ENCODE data around the gene ZNRF3.

The ZNRF3 gene

GRCh38 chr22:29012952-29013351 lies 129.6 kb downstream of the ZNRF3 start:
- no peak for TF ChIP-seq TAF1 (IDR thresholded peaks at IDR 0.05; ENCODE audit: borderline replicate concordance, insufficient read depth, low read length)

GRCh38 chr22:29014293-29014692 lies 130.9 kb downstream of the ZNRF3 start:
- TF ChIP-seq SIN3A (IDR thresholded peaks at IDR 0.05; ENCODE audit: borderline replicate concordance, insufficient read depth, low read length) (no peak), TAF1 (IDR thresholded peaks at IDR 0.05; ENCODE audit: borderline replicate concordance, insufficient read depth, low read length) (no peak), FOXP2 (optimal IDR thresholded peaks at IDR 0.05; ENCODE audit: borderline replicate concordance, extremely low read depth, extremely low read length, insufficient read depth) (no peak), POLR2AphosphoS5 (IDR thresholded peaks at IDR 0.05; ENCODE audit: low read depth, low read length) (no peak)
- TF ChIP-seq, protein P1, sequence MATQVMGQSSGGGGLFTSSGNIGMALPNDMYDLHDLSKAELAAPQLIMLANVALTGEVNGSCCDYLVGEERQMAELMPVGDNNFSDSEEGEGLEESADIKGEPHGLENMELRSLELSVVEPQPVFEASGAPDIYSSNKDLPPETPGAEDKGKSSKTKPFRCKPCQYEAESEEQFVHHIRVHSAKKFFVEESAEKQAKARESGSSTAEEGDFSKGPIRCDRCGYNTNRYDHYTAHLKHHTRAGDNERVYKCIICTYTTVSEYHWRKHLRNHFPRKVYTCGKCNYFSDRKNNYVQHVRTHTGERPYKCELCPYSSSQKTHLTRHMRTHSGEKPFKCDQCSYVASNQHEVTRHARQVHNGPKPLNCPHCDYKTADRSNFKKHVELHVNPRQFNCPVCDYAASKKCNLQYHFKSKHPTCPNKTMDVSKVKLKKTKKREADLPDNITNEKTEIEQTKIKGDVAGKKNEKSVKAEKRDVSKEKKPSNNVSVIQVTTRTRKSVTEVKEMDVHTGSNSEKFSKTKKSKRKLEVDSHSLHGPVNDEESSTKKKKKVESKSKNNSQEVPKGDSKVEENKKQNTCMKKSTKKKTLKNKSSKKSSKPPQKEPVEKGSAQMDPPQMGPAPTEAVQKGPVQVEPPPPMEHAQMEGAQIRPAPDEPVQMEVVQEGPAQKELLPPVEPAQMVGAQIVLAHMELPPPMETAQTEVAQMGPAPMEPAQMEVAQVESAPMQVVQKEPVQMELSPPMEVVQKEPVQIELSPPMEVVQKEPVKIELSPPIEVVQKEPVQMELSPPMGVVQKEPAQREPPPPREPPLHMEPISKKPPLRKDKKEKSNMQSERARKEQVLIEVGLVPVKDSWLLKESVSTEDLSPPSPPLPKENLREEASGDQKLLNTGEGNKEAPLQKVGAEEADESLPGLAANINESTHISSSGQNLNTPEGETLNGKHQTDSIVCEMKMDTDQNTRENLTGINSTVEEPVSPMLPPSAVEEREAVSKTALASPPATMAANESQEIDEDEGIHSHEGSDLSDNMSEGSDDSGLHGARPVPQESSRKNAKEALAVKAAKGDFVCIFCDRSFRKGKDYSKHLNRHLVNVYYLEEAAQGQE (IDR thresholded peaks at IDR 0.05; ENCODE audit: insufficient read depth in 1 of 2, low read depth in 2 of 2, low read length in 2 of 2) = no peak

- TF ChIP-seq TAF1 (IDR thresholded peaks at IDR 0.05; ENCODE audit: borderline replicate concordance, insufficient read depth, low read length) (no peak), SIN3A (IDR thresholded peaks at IDR 0.05; ENCODE audit: borderline replicate concordance, insufficient read depth, low read length) (no peak), POLR2AphosphoS5 (IDR thresholded peaks at IDR 0.05; ENCODE audit: low read depth, low read length) (no peak), FOXP2 (optimal IDR thresholded peaks at IDR 0.05; ENCODE audit: borderline replicate concordance, extremely low read depth, extremely low read length, insufficient read depth) (no peak)
- TF ChIP-seq, protein P1 (IDR thresholded peaks at IDR 0.05; ENCODE audit: insufficient read depth in 1 of 2, low read depth in 2 of 2, low read length in 2 of 2) = no peak
Observed at GRCh38 chr22:29014773-29015172, 131.4 kb downstream of the ZNRF3 start.

- no peak for TF ChIP-seq FOXP2 (optimal IDR thresholded peaks at IDR 0.05; ENCODE audit: borderline replicate concordance, extremely low read depth, extremely low read length, insufficient read depth)
- no peak for TF ChIP-seq POLR2AphosphoS5 (IDR thresholded peaks at IDR 0.05; ENCODE audit: low read depth, low read length)
- TF ChIP-seq, protein P1 (IDR thresholded peaks at IDR 0.05; ENCODE audit: insufficient read depth in 1 of 2, low read depth in 2 of 2, low read length in 2 of 2) = no peak
- TF ChIP-seq TAF1 (IDR thresholded peaks at IDR 0.05; ENCODE audit: borderline replicate concordance, insufficient read depth, low read length) = no peak
- TF ChIP-seq SIN3A (IDR thresholded peaks at IDR 0.05; ENCODE audit: borderline replicate concordance, insufficient read depth, low read length) = no peak
Observed at GRCh38 chr22:29016067-29016938, 132.9 kb downstream of the ZNRF3 start.

GRCh38 chr22:29018293-29019189 lies 135.2 kb downstream of the ZNRF3 start:
- TF ChIP-seq SIN3A (IDR thresholded peaks at IDR 0.05; ENCODE audit: borderline replicate concordance, insufficient read depth, low read length) = no peak
- TF ChIP-seq, protein P1 (IDR thresholded peaks at IDR 0.05; ENCODE audit: insufficient read depth in 1 of 2, low read depth in 2 of 2, low read length in 2 of 2) = no peak
- TF ChIP-seq TAF1 (IDR thresholded peaks at IDR 0.05; ENCODE audit: borderline replicate concordance, insufficient read depth, low read length) = no peak
- no peak for TF ChIP-seq FOXP2 (optimal IDR thresholded peaks at IDR 0.05; ENCODE audit: borderline replicate concordance, extremely low read depth, extremely low read length, insufficient read depth)
- no peak for TF ChIP-seq POLR2AphosphoS5 (IDR thresholded peaks at IDR 0.05; ENCODE audit: low read depth, low read length)

Measured in PFSK-1 (cell line).